HG02852 (cell line): ENCODE results near the gene LSM3.

Source experiments
- ATAC-seq: cut with Tn5 transposase; IDR thresholded peaks from one replicate; pipeline ENCODE4 v1.9.1; 2021; ENCODE audit warnings: mild to moderate bottlenecking, moderate library complexity; ENCODE audit not compliant: unreplicated experiment

The LSM3 gene

GRCh38 chr3:14156843-14157561 is 21.6 kb upstream of the LSM3 start:
- ATAC-seq, result no peak

GRCh38 chr3:14157951-14158350 is 20.7 kb upstream of the LSM3 start:
- no peak for ATAC-seq

- ATAC-seq, result no peak
Observed at GRCh38 chr3:14158370-14158769, 20.2 kb upstream of the LSM3 start.

GRCh38 chr3:14159426-14159825 is 19.2 kb upstream of the LSM3 start:
- ATAC-seq, result no peak

GRCh38 chr3:14161282-14161681 is 17.3 kb upstream of the LSM3 start:
- ATAC-seq, result no peak

- ATAC-seq, result no peak
Observed at GRCh38 chr3:14162178-14162577, 16.4 kb upstream of the LSM3 start.

GRCh38 chr3:14166877-14167603 is 11.6 kb upstream of the LSM3 start:
- no peak for ATAC-seq

- no peak for ATAC-seq
Observed at GRCh38 chr3:14169435-14169834, 9.2 kb upstream of the LSM3 start.

GRCh38 chr3:14169871-14170270 is 8.7 kb upstream of the LSM3 start:
- ATAC-seq, result no peak

- no peak for ATAC-seq
Observed at GRCh38 chr3:14170531-14171159, 8.0 kb upstream of the LSM3 start.

- no peak for ATAC-seq
Observed at GRCh38 chr3:14172496-14172895, 6.1 kb upstream of the LSM3 start.

GRCh38 chr3:14174483-14174882 is 4.1 kb upstream of the LSM3 start:
- ATAC-seq, result no peak

GRCh38 chr3:14175383-14176037 is 3.1 kb upstream of the LSM3 start:
- ATAC-seq, result peak; percentile 31

GRCh38 chr3:14177580-14178246 is 904 bp upstream of the LSM3 start:
- ATAC-seq, result peak; percentile 12

- no peak for ATAC-seq
Observed at GRCh38 chr3:14179114-14179465, 473 bp downstream of the LSM3 start.

- no peak for ATAC-seq
Observed at GRCh38 chr3:14179795-14180194, 1.2 kb downstream of the LSM3 start.

GRCh38 chr3:14181253-14181652 is 2.6 kb downstream of the LSM3 start:
- ATAC-seq, result no peak

- ATAC-seq, result no peak
Observed at GRCh38 chr3:14183015-14183577, 4.5 kb downstream of the LSM3 start.

- ATAC-seq, result no peak
Observed at GRCh38 chr3:14186854-14187458, 8.3 kb downstream of the LSM3 start.

GRCh38 chr3:14188041-14188754 is 9.6 kb downstream of the LSM3 start:
- ATAC-seq, result no peak
